Thoracic aorta (tissue), 2 donors: ENCODE results near the gene WBP4. TPM values are rescaled to one million over a fixed set of nuclear protein-coding genes. Genes with fewer than 3 reads are reported as not detected.

Experiments used
- ATAC-seq: fragments of 150-250 bp; one replicate; pipeline ENCODE4 v1.8.0; 2017; ENCODE audit warnings: low read depth; ENCODE audit not compliant: insufficient number of reproducible peaks, low FRiP score
- DNase-seq: peaks from one replicate; pipeline ENCODE4 v3.0.0-alpha.2; 2020; ENCODE audit warnings: low spot score
- H3K27ac ChIP-seq, 2 donors: fragments of 200-600 bp; sonication (generic); 1 replicate in 1 of 2; 2 replicates in 1 of 2; pipeline ENCODE4 v1.5.1; 2016; ENCODE audit warnings: mild to moderate bottlenecking in 2 of 2, moderate library complexity in 2 of 2
- H3K27me3 ChIP-seq: fragments of 200-600 bp; sonication (generic); replicated peaks from 2 replicates; pipeline ENCODE4 v1.6.0; 2016; ENCODE audit warnings: mild to moderate bottlenecking; ENCODE audit not compliant: insufficient read depth
- H3K36me3 ChIP-seq: fragments of 200-600 bp; sonication (generic); one replicate; pipeline ENCODE4 v1.5.1; 2016
- H3K4me1 ChIP-seq, 2 donors: fragments of 200-600 bp; sonication (generic); 1 replicate in 1 of 2; 2 replicates in 1 of 2; pipeline versions ENCODE4 v1.5.1 to v1.6.0; 2016; ENCODE audit warnings: low read depth in 2 of 2, mild to moderate bottlenecking in 1 of 2; ENCODE audit not compliant: control insufficient read depth in 1 of 2
- H3K4me3 ChIP-seq: fragments of 200-600 bp; sonication (generic); 2 replicates; pipeline ENCODE4 v1.5.1; 2016; ENCODE audit warnings: mild to moderate bottlenecking
- H3K9me3 ChIP-seq: fragments of 200-600 bp; sonication (generic); 2 replicates; pipeline ENCODE4 v1.5.1; 2016
- CTCF ChIP-seq: fragments of 200-600 bp; sonication (generic); IDR thresholded peaks from one replicate; pipeline ENCODE4 v1.5.1; 2019; ENCODE audit warnings: antibody characterized with exemption
- total RNA-seq, 2 donors: library from RNA; depleted of rRNA; stranded (reverse); fragments of >200 nt; gene quantifications; one replicate each; pipeline versions ENCODE4 v1.1.0 to v1.2.3, GENCODE V29; 2016

Gene WBP4
- total RNA-seq, 2 donors from 2014 or later = 11.1 to 16.5 TPM

DNA sequence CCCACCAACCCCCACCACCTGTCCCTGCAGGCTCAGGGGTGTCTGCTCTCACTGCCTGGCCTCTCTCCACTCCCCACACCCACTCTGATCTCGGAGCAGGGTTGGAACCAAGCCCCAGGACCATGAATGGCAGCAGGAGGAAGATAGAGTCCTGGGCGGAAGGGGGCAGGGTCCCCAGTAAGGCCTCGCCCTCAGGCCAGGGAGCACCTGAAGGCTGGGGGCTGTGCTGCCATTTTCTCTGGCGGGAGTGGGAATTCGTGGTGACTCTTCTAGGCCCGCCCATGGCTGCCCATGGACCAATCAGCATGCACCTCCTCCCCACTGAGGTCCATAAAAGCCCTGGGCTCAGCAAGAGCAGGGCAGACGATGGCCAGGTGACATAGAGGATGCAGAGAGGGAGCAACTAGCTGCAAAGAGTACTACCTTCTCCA lies 46.3 kb downstream of the WBP4 start:
- no peaks in the 10 kb centered on the region for H3K36me3 ChIP-seq
- ATAC-seq = no peak
- H3K4me1 ChIP-seq = no peaks in the 10 kb centered on the region
- DNase-seq = no peak
- no peaks in the 10 kb centered on the region for H3K27me3 ChIP-seq
- H3K27ac ChIP-seq = no peak overlapping the region
- no peak for TF ChIP-seq CTCF
- no peaks in the 10 kb centered on the region for H3K9me3 ChIP-seq
- H3K4me3 ChIP-seq = no peak overlapping the region

GRCh38 chr13:41111454-41111853 lies 50.1 kb downstream of the WBP4 start:
- Histone ChIP-seq H3K27me3 (no peaks in the 10 kb centered on the region), H3K4me1 (no peaks in the 10 kb centered on the region), H3K36me3 (no peaks in the 10 kb centered on the region), H3K9me3 (no peaks in the 10 kb centered on the region), H3K4me3 (no peak overlapping the region), H3K27ac (no peak overlapping the region)
- ATAC-seq (no peak), DNase-seq (no peak)
- no peak for TF ChIP-seq CTCF

GRCh38 chr13:41117869-41118268 lies 56.6 kb downstream of the WBP4 start:
- no peak for TF ChIP-seq CTCF
- H3K9me3 ChIP-seq = no peaks in the 10 kb centered on the region
- H3K4me1 ChIP-seq = no peaks in the 10 kb centered on the region
- no peak for ATAC-seq
- no peaks in the 10 kb centered on the region for H3K36me3 ChIP-seq
- no peak overlapping the region for H3K4me3 ChIP-seq
- H3K27ac ChIP-seq = no peak overlapping the region
- DNase-seq = no peak
- no peaks in the 10 kb centered on the region for H3K27me3 ChIP-seq

GRCh38 chr13:41122838-41123237 lies 61.5 kb downstream of the WBP4 start:
- no peaks in the 10 kb centered on the region for H3K36me3 ChIP-seq
- no peak overlapping the region for H3K27ac ChIP-seq
- no peak for DNase-seq
- H3K4me1 ChIP-seq = peaks cover 0 to under 1% of the 10 kb centered on the region in 2 donors
- TF ChIP-seq CTCF = no peak
- H3K9me3 ChIP-seq = no peaks in the 10 kb centered on the region
- no peaks in the 10 kb centered on the region for H3K27me3 ChIP-seq
- H3K4me3 ChIP-seq = no peak overlapping the region
- no peak for ATAC-seq

GRCh38 chr13:41127701-41128100 lies 66.4 kb downstream of the WBP4 start:
- Histone ChIP-seq H3K27me3 (no peaks in the 10 kb centered on the region), H3K9me3 (no peaks in the 10 kb centered on the region), H3K4me1 (peaks cover 13 to 39% of the 10 kb centered on the region in 2 donors), H3K4me3 (no peak overlapping the region), H3K36me3 (no peaks in the 10 kb centered on the region), H3K27ac (no peak overlapping the region)
- no peak for ATAC-seq
- DNase-seq = no peak
- TF ChIP-seq CTCF = no peak
